A549 (cell line): ENCODE data around the gene MAST3. TPM values are rescaled to one million over a fixed set of nuclear protein-coding genes. Genes with fewer than 3 reads are reported as not detected.

Experiments
- ATAC-seq, 2 experiments: fragments of 200-7000 bp in 1 of 2; fragments of >200 bp in 1 of 2; cut with Nextera tagmentation in 1 of 2; cut with Tn5 transposase in 1 of 2; 3 replicates each; pipeline versions ENCODE4 v1.8.0 to v1.9.1; 2018 to 2020; ENCODE audit warnings: mild to moderate bottlenecking in 1 of 2, moderate library complexity in 1 of 2
- CTCF ChIA-PET: fragments of 300-600 bp; sonication (Branson Sonifier 250); formaldehyde crosslinking; extraction: SDS; loops from one replicate; lab custom pipeline; 2021; ENCODE audit warnings: antibody characterized with exemption, inconsistent platforms; lab: Yijun Ruan, JAX
- POLR2A ChIA-PET: fragments of 350-600 bp; formaldehyde crosslinking; extraction: SDS; loops from one replicate; lab custom pipeline; 2021; ENCODE audit warnings: antibody characterized with exemption, inconsistent platforms; lab: Yijun Ruan, JAX
- DNase-seq, 2 experiments: peaks; one replicate each; pipeline versions ENCODE4 v3.0.0 to v3.0.0-alpha.2; 2011 to 2016; ENCODE audit warnings: low read depth in 1 of 2, low spot score in 1 of 2
- FAIRE-seq: peaks from 2 replicates; lab custom pipeline; 2011; peaks lifted over from hg19 to GRCh38; lab: Jason Lieb, UNC
- H3K27ac ChIP-seq, 2 experiments: fragments of >200 bp; sonication (Bioruptor Twin); formaldehyde crosslinking; 3 replicates each; pipeline ENCODE4 v1.5.1; 2016 to 2017
- H3K4me1 ChIP-seq: fragments of >200 bp; sonication (Bioruptor Twin); formaldehyde crosslinking; 3 replicates; pipeline ENCODE4 v1.6.1; 2016
- H3K4me2 ChIP-seq: fragments of >200 bp; sonication (Bioruptor Twin); formaldehyde crosslinking; 3 replicates; pipeline ENCODE4 v1.6.1; 2016
- H3K4me3 ChIP-seq: fragments of >200 bp; sonication (Bioruptor Twin); formaldehyde crosslinking; 3 replicates; pipeline ENCODE4 v1.5.1; 2016
- H3K9me3 ChIP-seq: fragments of >200 bp; sonication (Bioruptor Twin); formaldehyde crosslinking; 3 replicates; pipeline ENCODE4 v1.6.1; 2016
- BCL3 ChIP-seq: fragments of >200 bp; sonication (Bioruptor Twin); formaldehyde crosslinking; IDR thresholded peaks from 3 replicates; pipeline ENCODE4 v1.6.1; 2016
- CBX2 ChIP-seq: fragments of 200-600 bp; sonication (generic); IDR thresholded peaks from 2 replicates; pipeline ENCODE4 v1.6.1; 2016; ENCODE audit warnings: low read depth, mild to moderate bottlenecking, borderline replicate concordance
- CHD2 ChIP-seq: fragments of 150-350 bp; IDR thresholded peaks from 2 replicates; pipeline ENCODE4 v1.6.1; 2014; ENCODE audit warnings: low read length; ENCODE audit not compliant: partially characterized antibody
- EHF ChIP-seq: fragments of 250-450 bp; sonication (Bioruptor Pico); IDR thresholded peaks from 2 replicates; pipeline ENCODE4 v1.5.0; 2020; ENCODE audit warnings: mild to moderate bottlenecking
- EHMT2 ChIP-seq: fragments of 200-600 bp; sonication (generic); IDR thresholded peaks from 2 replicates; pipeline ENCODE4 v1.6.1; 2016; ENCODE audit warnings: antibody characterized with exemption, low read depth, mild to moderate bottlenecking, moderate library complexity
- FOSL2 ChIP-seq, 2 experiments: fragments of 450-650 bp in 1 of 2; fragments of >200 bp in 1 of 2; sonication (Bioruptor Twin) in 1 of 2; formaldehyde crosslinking; IDR thresholded peaks; 2 replicates each; pipeline versions ENCODE4 v1.5.0 to v1.6.1; 2016 to 2020; ENCODE audit warnings: mild to moderate bottlenecking in 1 of 2, moderate library complexity in 1 of 2
- HES2 ChIP-seq: fragments of >200 bp; sonication (Bioruptor Twin); formaldehyde crosslinking; IDR thresholded peaks from 2 replicates; pipeline ENCODE4 v1.6.1; 2016
- HEYL ChIP-seq: fragments of 250-450 bp; sonication (Bioruptor Pico); IDR thresholded peaks from 2 replicates; pipeline ENCODE4 v1.8.0; 2021; ENCODE audit warnings: mild to moderate bottlenecking, moderate library complexity
- HOXB5 ChIP-seq: fragments of 250-450 bp; sonication (Bioruptor Pico); IDR thresholded peaks from 2 replicates; pipeline ENCODE4 v1.5.0; 2020; ENCODE audit warnings: mild to moderate bottlenecking, moderate library complexity
- KDM1A ChIP-seq: fragments of 200-600 bp; sonication (generic); IDR thresholded peaks from 2 replicates; pipeline ENCODE4 v1.6.1; 2016; ENCODE audit warnings: low read depth, mild to moderate bottlenecking
- KDM5A ChIP-seq: fragments of 200-600 bp; sonication (generic); IDR thresholded peaks from 2 replicates; pipeline ENCODE4 v1.6.1; 2016; ENCODE audit warnings: antibody characterized with exemption, mild to moderate bottlenecking
- MAFK ChIP-seq: fragments of 450-650 bp; IDR thresholded peaks from 2 replicates; pipeline ENCODE4 v1.6.1; 2014; ENCODE audit not compliant: partially characterized antibody
- MYC ChIP-seq: IDR thresholded peaks from 2 replicates; pipeline ENCODE4 v1.6.1; 2012; ENCODE audit warnings: mild to moderate bottlenecking, inconsistent platforms, low read length, improper control_type of control experiment, borderline replicate concordance
- NR3C1 ChIP-seq: fragments of >200 bp; sonication (Bioruptor Twin); formaldehyde crosslinking; IDR thresholded peaks from 3 replicates; pipeline ENCODE4 v1.6.1; 2017
- PHF8 ChIP-seq: fragments of 200-600 bp; sonication (generic); IDR thresholded peaks from 2 replicates; pipeline ENCODE4 v1.6.1; 2016; ENCODE audit warnings: low read depth, mild to moderate bottlenecking, antibody characterized with exemption, moderate library complexity, borderline replicate concordance
- POLR2AphosphoS2 ChIP-seq: conservative IDR thresholded peaks from 2 replicates; pipeline ENCODE4 v1.6.1; 2012; ENCODE audit warnings: low read length, improper control_type of control experiment, inconsistent platforms
- RAD21 ChIP-seq, 2 experiments: fragments of >200 bp in 1 of 2; sonication (Bioruptor Twin) in 1 of 2; formaldehyde crosslinking in 1 of 2; IDR thresholded peaks in 1 of 2; conservative IDR thresholded peaks in 1 of 2; 2 replicates in 1 of 2; 3 replicates in 1 of 2; pipeline ENCODE4 v1.6.1; 2012 to 2018; ENCODE audit warnings: inconsistent platforms in 1 of 2
- RARB ChIP-seq: fragments of 250-450 bp; sonication (Bioruptor Pico); IDR thresholded peaks from 2 replicates; pipeline ENCODE4 v1.8.0; 2021; ENCODE audit warnings: mild to moderate bottlenecking, moderate library complexity
- RCOR1 ChIP-seq: fragments of 150-350 bp; IDR thresholded peaks from 2 replicates; pipeline ENCODE4 v1.6.1; 2014; ENCODE audit warnings: antibody characterized with exemption, low read length, low read depth
- RFX5 ChIP-seq: fragments of 450-650 bp; IDR thresholded peaks from 2 replicates; pipeline ENCODE4 v1.7.1; 2014; ENCODE audit warnings: antibody characterized with exemption, mild to moderate bottlenecking, moderate library complexity
- RNF2 ChIP-seq: fragments of 200-600 bp; sonication (generic); IDR thresholded peaks from 2 replicates; pipeline ENCODE4 v1.6.1; 2016; ENCODE audit warnings: low read depth, mild to moderate bottlenecking, antibody characterized with exemption, moderate library complexity, borderline replicate concordance
- TP53 ChIP-seq: fragments of 250-450 bp; sonication (Bioruptor Pico); IDR thresholded peaks from 2 replicates; pipeline ENCODE4 v1.5.0; 2021; ENCODE audit warnings: mild to moderate bottlenecking, moderate library complexity
- USF2 ChIP-seq: fragments of 450-650 bp; IDR thresholded peaks from 2 replicates; pipeline ENCODE4 v1.6.1; 2014; ENCODE audit warnings: antibody characterized with exemption
- ZNF302 ChIP-seq: fragments of 250-450 bp; sonication (Bioruptor Pico); IDR thresholded peaks from 2 replicates; pipeline ENCODE4 v1.9.0; 2021; ENCODE audit warnings: inconsistent platforms, mild to moderate bottlenecking, moderate library complexity
- ZSCAN20 ChIP-seq: fragments of 250-450 bp; sonication (Bioruptor Pico); IDR thresholded peaks from 2 replicates; pipeline ENCODE4 v1.8.0; 2022; ENCODE audit warnings: mild to moderate bottlenecking, moderate library complexity
- WGBS: methylation state at CpG from one replicate; pipeline ENCODE4 v1.1.6; 2017; ENCODE audit errors: missing lambda C conversion rate; 5-methylcytosine and 5-hydroxymethylcytosine counted together
- polyA plus RNA-seq, 4 experiments: library from polyadenylated mRNA; depleted of rRNA in 3 of 4; stranded (reverse); fragments of >200 nt; fragmentation: RNase III in 1 of 4; extraction: RNeasy Plus Mini Kit Qiagen cat#74134 plus additional on column Dnase treatment in 1 of 4; gene quantifications; 2 replicates in 3 of 4; 3 replicates in 1 of 4; pipeline ENCODE4 v1.2.3, GENCODE V29; 2011 to 2017
- TF ChIP-seq, protein P1 (sequence below): fragments of 150-350 bp; IDR thresholded peaks from 2 replicates; pipeline ENCODE4 v1.6.1; 2014; ENCODE audit warnings: low read depth, mild to moderate bottlenecking, low read length
- TF ChIP-seq, protein P2 (sequence below): fragments of >200 bp; sonication (Bioruptor Twin); formaldehyde crosslinking; IDR thresholded peaks from 3 replicates; pipeline ENCODE4 v1.5.1; 2016

Gene MAST3
- polyA plus RNA-seq, 2 of the 4 experiments (the other 2 are of a cell fraction): 1.3 to 2.5 TPM

DNA sequence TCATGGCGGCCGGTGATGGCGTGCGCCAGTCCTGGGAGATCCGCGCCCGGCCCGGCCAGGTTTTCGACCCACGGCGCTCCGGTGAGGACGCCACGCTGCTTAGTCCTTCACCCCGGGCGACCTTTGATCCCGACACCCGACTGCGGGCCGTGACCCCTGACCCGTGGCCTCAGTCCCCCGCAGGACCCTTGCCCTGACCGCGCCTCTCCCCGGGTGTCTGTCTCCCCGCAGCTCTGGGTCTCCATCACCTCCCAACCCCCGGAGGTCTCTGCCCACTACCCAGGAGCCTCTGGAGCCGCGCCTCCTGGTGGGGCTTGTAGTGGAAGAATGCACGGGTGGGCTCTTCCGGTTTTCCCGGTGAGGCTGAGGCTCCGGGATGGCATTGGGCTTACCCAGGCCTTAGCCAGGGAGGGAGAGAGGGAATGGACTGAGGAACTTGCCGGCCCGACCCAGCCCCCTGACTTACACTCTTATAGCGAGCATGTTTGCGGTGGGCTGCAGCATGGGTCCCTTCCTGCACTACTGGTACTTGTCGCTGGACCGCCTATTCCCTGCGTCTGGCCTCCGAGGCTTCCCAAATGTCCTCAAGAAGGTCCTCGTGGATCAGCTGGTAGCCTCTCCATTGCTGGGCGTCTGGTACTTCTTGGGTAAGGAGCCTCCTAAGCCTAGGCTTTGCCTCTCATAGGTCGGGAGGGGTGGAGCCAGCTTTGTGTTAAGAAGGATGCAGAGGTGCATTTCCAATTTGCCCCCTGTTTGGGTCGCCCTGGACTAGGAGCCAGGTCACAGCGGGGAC lies 96.0 kb downstream of the MAST3 start:
- H3K4me3 ChIP-seq: peak overlapping the region; percentile 65
- H3K9me3 ChIP-seq: no peaks in the 10 kb centered on the region
- no peak for TF ChIP-seq FOSL2 (IDR thresholded peaks at IDR 0.05)
- no peak for TF ChIP-seq FOSL2 (CRISPR knock-in tag; IDR thresholded peaks at IDR 0.05)
- TF ChIP-seq HEYL (CRISPR knock-in tag): no peak
- no peak for TF ChIP-seq TP53
- no peak for TF ChIP-seq BCL3
- TF ChIP-seq USF2: no peak
- TF ChIP-seq MAFK: no peak
- TF ChIP-seq PHF8: no peak
- no peak for TF ChIP-seq ZSCAN20 (CRISPR knock-in tag)
- TF ChIP-seq KDM1A: no peak
- no peak for TF ChIP-seq ZNF302 (CRISPR knock-in tag)
- no peak for TF ChIP-seq HES2
- TF ChIP-seq, protein P1, sequence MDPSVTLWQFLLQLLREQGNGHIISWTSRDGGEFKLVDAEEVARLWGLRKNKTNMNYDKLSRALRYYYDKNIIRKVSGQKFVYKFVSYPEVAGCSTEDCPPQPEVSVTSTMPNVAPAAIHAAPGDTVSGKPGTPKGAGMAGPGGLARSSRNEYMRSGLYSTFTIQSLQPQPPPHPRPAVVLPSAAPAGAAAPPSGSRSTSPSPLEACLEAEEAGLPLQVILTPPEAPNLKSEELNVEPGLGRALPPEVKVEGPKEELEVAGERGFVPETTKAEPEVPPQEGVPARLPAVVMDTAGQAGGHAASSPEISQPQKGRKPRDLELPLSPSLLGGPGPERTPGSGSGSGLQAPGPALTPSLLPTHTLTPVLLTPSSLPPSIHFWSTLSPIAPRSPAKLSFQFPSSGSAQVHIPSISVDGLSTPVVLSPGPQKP: no peak
- no peak for TF ChIP-seq RARB (CRISPR knock-in tag)
- TF ChIP-seq RCOR1: no peak
- TF ChIP-seq RNF2: no peak
- TF ChIP-seq CBX2: no peak
- TF ChIP-seq, protein P2, sequence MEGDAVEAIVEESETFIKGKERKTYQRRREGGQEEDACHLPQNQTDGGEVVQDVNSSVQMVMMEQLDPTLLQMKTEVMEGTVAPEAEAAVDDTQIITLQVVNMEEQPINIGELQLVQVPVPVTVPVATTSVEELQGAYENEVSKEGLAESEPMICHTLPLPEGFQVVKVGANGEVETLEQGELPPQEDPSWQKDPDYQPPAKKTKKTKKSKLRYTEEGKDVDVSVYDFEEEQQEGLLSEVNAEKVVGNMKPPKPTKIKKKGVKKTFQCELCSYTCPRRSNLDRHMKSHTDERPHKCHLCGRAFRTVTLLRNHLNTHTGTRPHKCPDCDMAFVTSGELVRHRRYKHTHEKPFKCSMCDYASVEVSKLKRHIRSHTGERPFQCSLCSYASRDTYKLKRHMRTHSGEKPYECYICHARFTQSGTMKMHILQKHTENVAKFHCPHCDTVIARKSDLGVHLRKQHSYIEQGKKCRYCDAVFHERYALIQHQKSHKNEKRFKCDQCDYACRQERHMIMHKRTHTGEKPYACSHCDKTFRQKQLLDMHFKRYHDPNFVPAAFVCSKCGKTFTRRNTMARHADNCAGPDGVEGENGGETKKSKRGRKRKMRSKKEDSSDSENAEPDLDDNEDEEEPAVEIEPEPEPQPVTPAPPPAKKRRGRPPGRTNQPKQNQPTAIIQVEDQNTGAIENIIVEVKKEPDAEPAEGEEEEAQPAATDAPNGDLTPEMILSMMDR: no peak
- ChIA-PET POLR2A (interaction anchor here (0.6 to 2.2 kb wide), 9 partner anchors 11 to 1664 kb away, joined by 3 to 9 read pairs (median 4); partner anchors contain the start of genes GDF15, LSM4 and RAB3A), CTCF (interaction anchor here (0.6 to 5.8 kb wide), 9 partner anchors 9 to 225 kb away, joined by 3 to 60 read pairs (median 4); partner anchors contain the start of genes RAB3A and SSBP4)
- peaks cover 14% of the 10 kb centered on the region; the same call in 2 of the 3 replicates for H3K4me1 ChIP-seq
- FAIRE-seq: no peak
- peak overlapping the region; percentile 62 to 82 for H3K27ac ChIP-seq
- 40% methylated on average over 15 of the region's 46 CpGs for WGBS
- no peak for DNase-seq
- 0 out of 6 replicates have a peak, but pooled peaks have one; percentile 1 for ATAC-seq
- H3K4me2 ChIP-seq: peak overlapping the region; percentile 77

DNA sequence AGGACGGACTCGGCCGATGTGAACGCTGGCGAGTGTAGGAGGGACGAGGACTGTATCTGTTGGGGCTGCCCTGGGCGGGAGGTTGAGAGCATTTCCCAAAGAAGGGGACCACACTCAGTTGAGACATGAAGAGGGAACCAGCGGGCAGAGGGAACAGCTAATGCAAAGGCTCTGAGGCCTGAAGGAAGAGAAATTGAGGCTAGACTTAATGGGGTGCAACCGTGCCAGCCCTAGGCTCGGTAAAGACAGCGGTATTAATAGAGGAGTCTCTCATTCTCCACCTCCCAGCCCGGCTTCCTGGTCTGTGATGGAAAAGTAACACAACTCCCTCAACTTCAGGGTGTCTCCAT lies 96.6 kb downstream of the MAST3 start:
- POLR2A ChIA-PET: interaction anchor here (1.2 to 2.2 kb wide), 2 partner anchors 11 to 88 kb away, joined by 4 to 9 read pairs; no protein-coding TSS in a partner anchor
- TF ChIP-seq MYC (no peak), ZNF302 (CRISPR knock-in tag) (no peak), HOXB5 (CRISPR knock-in tag) (no peak), RAD21 (conservative IDR thresholded peaks at IDR 0.05 in 1 of 2, IDR thresholded peaks at IDR 0.05 in 1 of 2) (no peak), CHD2 (no peak), KDM5A (no peak), NR3C1 (no peak), POLR2AphosphoS2 (no peak), RFX5 (no peak), EHF (CRISPR knock-in tag) (no peak), EHMT2 (no peak)

More for the DNA sequence above, 96.6 kb downstream of the MAST3 start:
- Histone ChIP-seq H3K4me1 (peaks cover 14% of the 10 kb centered on the region; the same call in 2 of the 3 replicates), H3K4me2 (peak overlapping the region; percentile 77), H3K9me3 (no peaks in the 10 kb centered on the region), H3K27ac (0 out of 6 replicates have a peak overlapping the region, but pooled peaks of 1 of the 2 experiments have one; percentile 82), H3K4me3 (no peak overlapping the region; the same call in 2 of the 3 replicates)
- ATAC-seq (no peak), FAIRE-seq (no peak), DNase-seq (no peak)
- CTCF ChIA-PET: interaction anchor here (0.6 to 5.8 kb wide), 5 partner anchors 16 to 83 kb away, joined by 3 to 60 read pairs (median 4); a partner anchor contains a TSS
- 90% methylated on average over 12 of the region's 12 CpGs for WGBS
